Endodermal cell (in vitro differentiated cells): ENCODE results near the gene ACTL7B. TPM values are rescaled to one million over a fixed set of nuclear protein-coding genes. Genes with fewer than 3 reads are reported as not detected.

Experiments
- DNase-seq: peaks from one replicate; pipeline ENCODE4 v3.0.0-alpha.2; 2017
- H3K27ac ChIP-seq: 2 replicates; pipeline ENCODE4 v1.5.1; 2013; ENCODE audit warnings: mild to moderate bottlenecking, low read depth, low read length, moderate library complexity
- H3K27me3 ChIP-seq: 2 replicates; pipeline ENCODE4 v1.6.1; 2013; ENCODE audit warnings: mild to moderate bottlenecking, low read length, moderate library complexity; ENCODE audit not compliant: insufficient read depth, control insufficient read depth, poor library complexity, severe bottlenecking
- H3K36me3 ChIP-seq: 2 replicates; pipeline ENCODE4 v1.7.0; 2013; ENCODE audit warnings: mild to moderate bottlenecking, low read length, moderate library complexity; ENCODE audit not compliant: control insufficient read depth, insufficient read depth
- H3K4me1 ChIP-seq: one replicate; pipeline ENCODE4 v1.7.0; 2013; ENCODE audit warnings: low read length; ENCODE audit not compliant: control insufficient read depth, insufficient read depth
- H3K4me3 ChIP-seq: 2 replicates; pipeline ENCODE4 v1.5.1; 2013; ENCODE audit warnings: mild to moderate bottlenecking, low read length, moderate library complexity
- H3K9ac ChIP-seq: 2 replicates; pipeline ENCODE4 v1.6.1; 2013; ENCODE audit warnings: mild to moderate bottlenecking, low read length, moderate library complexity; ENCODE audit not compliant: poor library complexity, severe bottlenecking; ENCODE audit errors: extremely low read depth
- H3K9me3 ChIP-seq: 2 replicates; pipeline ENCODE4 v1.6.1; 2013; ENCODE audit warnings: mild to moderate bottlenecking, low read length, moderate library complexity; ENCODE audit not compliant: control insufficient read depth
- H3K27ac Mint-ChIP-seq: 2 replicates; pipeline ENCODE4 v1.8.0; 2020; ENCODE audit warnings: mixed read lengths
- H3K27me3 Mint-ChIP-seq: 2 replicates; pipeline ENCODE4 v1.8.0; 2021; ENCODE audit warnings: mild to moderate bottlenecking, mixed read lengths; ENCODE audit not compliant: insufficient read depth
- H3K36me3 Mint-ChIP-seq: 2 replicates; pipeline ENCODE4 v1.8.0; 2020; ENCODE audit warnings: low read depth, mixed read lengths
- H3K4me1 Mint-ChIP-seq: 2 replicates; pipeline ENCODE4 v1.8.0; 2020; ENCODE audit warnings: mixed read lengths
- H3K4me3 Mint-ChIP-seq: 2 replicates; pipeline ENCODE4 v1.8.0; 2020; ENCODE audit warnings: mild to moderate bottlenecking, moderate library complexity, mixed read lengths
- H3K9me3 Mint-ChIP-seq: 2 replicates; pipeline ENCODE4 v1.8.0; 2020; ENCODE audit warnings: mild to moderate bottlenecking, mixed read lengths
- WGBS, 2 experiments: methylation state at CpG; one replicate each; pipeline versions ENCODE4 v1.1.5 to v1.1.7; 2013; ENCODE audit warnings: missing lambda C conversion rate in 2 of 2, mixed read lengths in 1 of 2; ENCODE audit not compliant: insufficient coverage in 1 of 2, insufficient read length in 1 of 2; 5-methylcytosine and 5-hydroxymethylcytosine counted together
- total RNA-seq, 2 donors: library from RNA; stranded (reverse); fragmentation: NEBNext Ultra II Directional in 1 of 2; extraction: Animal tissue kit (Norgen Biotek cat#: 25700) in 1 of 2; gene quantifications; 2 replicates in 1 of 2; 3 replicates in 1 of 2; pipeline ENCODE4 v1.2.1, GENCODE V29; 2021
- TF ChIP-seq, protein P1 (sequence below): fragments of 200-600 bp; sonication (generic); conservative IDR thresholded peaks from 2 replicates; pipeline ENCODE4 v1.5.0; 2021; ENCODE audit warnings: antibody characterized with exemption, mild to moderate bottlenecking

Gene ACTL7B
- total RNA-seq, 2 donors from 2014 or later, result not detected

DNA sequence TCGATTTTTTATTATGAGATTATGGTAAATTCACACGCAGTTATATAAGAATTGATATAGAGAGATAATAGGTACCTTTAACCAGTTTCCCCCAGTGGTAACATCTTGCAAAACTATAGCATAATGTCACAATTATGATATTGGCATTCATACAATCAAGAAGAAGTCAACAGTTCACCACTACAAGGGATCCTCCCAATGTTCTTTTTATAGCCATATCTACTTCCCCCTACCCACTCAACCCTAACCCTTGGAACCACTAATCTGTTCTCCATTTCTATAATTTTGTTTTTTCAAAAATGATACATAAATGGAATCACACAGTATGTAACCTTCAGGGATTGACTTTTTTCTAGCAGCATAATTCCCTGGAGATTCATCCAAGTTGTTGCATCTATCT is 9.8 kb downstream of the ACTL7B start:
- Mint-ChIP-seq H3K27ac (no peak overlapping the region), H3K4me3 (no peak overlapping the region)

DNA sequence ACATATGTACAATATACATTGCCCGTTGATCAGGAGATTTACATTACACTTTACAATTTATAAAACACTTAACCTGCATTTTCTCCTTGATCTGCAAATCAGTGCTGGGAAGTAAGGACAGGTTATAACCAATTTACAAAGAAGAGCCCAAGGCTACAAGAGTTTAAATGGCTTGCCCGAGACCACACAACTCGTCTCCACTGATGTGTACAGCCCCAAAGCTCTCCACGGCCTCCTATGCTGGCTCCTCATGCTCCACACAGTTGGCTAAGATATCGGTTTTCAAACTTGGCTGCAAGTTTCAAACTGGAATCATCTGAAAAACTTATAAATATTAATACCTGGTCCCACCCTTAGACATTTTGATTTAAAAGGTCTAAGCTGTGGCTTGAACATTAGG is 10.3 kb downstream of the ACTL7B start:
- TF ChIP-seq, protein P1, sequence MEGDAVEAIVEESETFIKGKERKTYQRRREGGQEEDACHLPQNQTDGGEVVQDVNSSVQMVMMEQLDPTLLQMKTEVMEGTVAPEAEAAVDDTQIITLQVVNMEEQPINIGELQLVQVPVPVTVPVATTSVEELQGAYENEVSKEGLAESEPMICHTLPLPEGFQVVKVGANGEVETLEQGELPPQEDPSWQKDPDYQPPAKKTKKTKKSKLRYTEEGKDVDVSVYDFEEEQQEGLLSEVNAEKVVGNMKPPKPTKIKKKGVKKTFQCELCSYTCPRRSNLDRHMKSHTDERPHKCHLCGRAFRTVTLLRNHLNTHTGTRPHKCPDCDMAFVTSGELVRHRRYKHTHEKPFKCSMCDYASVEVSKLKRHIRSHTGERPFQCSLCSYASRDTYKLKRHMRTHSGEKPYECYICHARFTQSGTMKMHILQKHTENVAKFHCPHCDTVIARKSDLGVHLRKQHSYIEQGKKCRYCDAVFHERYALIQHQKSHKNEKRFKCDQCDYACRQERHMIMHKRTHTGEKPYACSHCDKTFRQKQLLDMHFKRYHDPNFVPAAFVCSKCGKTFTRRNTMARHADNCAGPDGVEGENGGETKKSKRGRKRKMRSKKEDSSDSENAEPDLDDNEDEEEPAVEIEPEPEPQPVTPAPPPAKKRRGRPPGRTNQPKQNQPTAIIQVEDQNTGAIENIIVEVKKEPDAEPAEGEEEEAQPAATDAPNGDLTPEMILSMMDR, result no peak
- no peak overlapping the region for H3K9ac ChIP-seq
- no peaks in the 10 kb centered on the region for H3K9me3 ChIP-seq
- Mint-ChIP-seq H3K27ac (no peak overlapping the region), H3K27me3 (no peaks in the 10 kb centered on the region), H3K4me1 (no peaks in the 10 kb centered on the region), H3K9me3 (no peaks in the 10 kb centered on the region), H3K36me3 (no peaks in the 10 kb centered on the region), H3K4me3 (no peak overlapping the region)
- H3K4me1 ChIP-seq, result no peaks in the 10 kb centered on the region
- no peak for DNase-seq
- 85 to 89% methylated on average over 5 of the region's 5 CpGs for WGBS, 2 experiments
- no peaks in the 10 kb centered on the region for H3K27me3 ChIP-seq
- no peak overlapping the region for H3K27ac ChIP-seq
- H3K4me3 ChIP-seq, result no peak overlapping the region
- H3K36me3 ChIP-seq, result no peaks in the 10 kb centered on the region

More for the DNA sequence above, 9.8 kb downstream of the ACTL7B start:
- no peaks in the 10 kb centered on the region for H3K4me1 Mint-ChIP-seq
- Histone ChIP-seq H3K9ac (no peak overlapping the region), H3K4me3 (no peak overlapping the region), H3K36me3 (no peaks in the 10 kb centered on the region), H3K27me3 (no peaks in the 10 kb centered on the region), H3K4me1 (no peaks in the 10 kb centered on the region), H3K27ac (no peak overlapping the region), H3K9me3 (no peaks in the 10 kb centered on the region)
- no peaks in the 10 kb centered on the region for H3K9me3 Mint-ChIP-seq
- no peaks in the 10 kb centered on the region for H3K36me3 Mint-ChIP-seq
- DNase-seq, result no peak
- no CpG with 5 or more reads among the region's 2 CpGs for WGBS, 2 experiments
- no peaks in the 10 kb centered on the region for H3K27me3 Mint-ChIP-seq
- TF ChIP-seq, protein P1, result no peak

DNA sequence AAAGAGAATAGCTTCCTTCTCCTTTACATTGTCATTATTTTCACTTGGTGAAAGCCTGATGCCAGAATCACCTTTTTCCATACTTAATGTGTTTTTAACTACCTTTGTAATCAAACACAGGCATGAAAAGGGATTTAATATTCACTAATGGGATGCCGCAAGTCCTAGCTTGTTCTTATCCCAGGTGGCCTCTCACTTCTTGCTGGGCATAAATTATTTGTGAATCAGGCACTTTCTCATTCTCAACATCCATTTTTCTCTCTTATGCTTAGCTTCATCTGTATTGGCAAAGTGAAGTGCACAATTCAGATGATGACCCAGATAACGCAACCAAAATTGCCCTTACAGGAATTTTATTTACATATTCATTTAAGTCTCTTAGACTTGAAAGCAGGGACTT is 10.9 kb downstream of the ACTL7B start:
- H3K27me3 ChIP-seq, result no peaks in the 10 kb centered on the region
- no peaks in the 10 kb centered on the region for H3K9me3 Mint-ChIP-seq
- TF ChIP-seq, protein P1, result no peak
- H3K36me3 ChIP-seq, result no peaks in the 10 kb centered on the region
- H3K9ac ChIP-seq, result no peak overlapping the region
- DNase-seq, result no peak
- no peak overlapping the region for H3K4me3 Mint-ChIP-seq
- H3K4me1 Mint-ChIP-seq, result no peaks in the 10 kb centered on the region
- H3K27ac Mint-ChIP-seq, result no peak overlapping the region
- no peaks in the 10 kb centered on the region for H3K27me3 Mint-ChIP-seq
- no peaks in the 10 kb centered on the region for H3K4me1 ChIP-seq
- H3K9me3 ChIP-seq, result no peaks in the 10 kb centered on the region
- 83 to 100% methylated on average over 1 to 2 of the region's 2 CpGs for WGBS, 2 experiments
- no peak overlapping the region for H3K27ac ChIP-seq
- no peak overlapping the region for H3K4me3 ChIP-seq
- no peaks in the 10 kb centered on the region for H3K36me3 Mint-ChIP-seq
